ENCODE data around the gene FERMT3. TPM values are rescaled to one million over a fixed set of nuclear protein-coding genes. Genes with fewer than 3 reads are reported as not detected.
A peak's percentile ranks its signal among the peaks of the same experiment; 100 is the strongest.

FERMT3 gene
- total and polyA plus RNA-seq, 2 of the 13 experiments (the other 11 are each of a cell fraction or from before 2014, with no cell fraction given) = 0.29 TPM; not detected in 1

- TF ChIP-seq KDM5A (IDR thresholded peaks at IDR 0.05; ENCODE audit: borderline replicate concordance, low read length) = no peak
- no peak for TF ChIP-seq ZNF496 (CRISPR knock-in tag; IDR thresholded peaks at IDR 0.05; ENCODE audit: insufficient replicate concordance)
- TF ChIP-seq HOXA3 (CRISPR knock-in tag; IDR thresholded peaks at IDR 0.05) = peak; percentile 22; the same call in 1 of the 2 replicates
- no peak for TF ChIP-seq MLX (CRISPR knock-in tag; IDR thresholded peaks at IDR 0.05)
- 0 out of 2 replicates have a peak, but pooled peaks have one; percentile 29 for TF ChIP-seq ELF3 (CRISPR knock-in tag; IDR thresholded peaks at IDR 0.05)
- TF ChIP-seq ZNF260 (CRISPR knock-in tag; IDR thresholded peaks at IDR 0.05; ENCODE audit: borderline replicate concordance, low read depth) = no peak
- peak; percentile 27; the same call in 1 of the 2 replicates for TF ChIP-seq SIN3A (IDR thresholded peaks at IDR 0.05; ENCODE audit: borderline replicate concordance, low read depth, low read length)
- TF ChIP-seq CENPX (CRISPR knock-in tag; IDR thresholded peaks at IDR 0.05) = no peak
- TF ChIP-seq ZNF460 (CRISPR knock-in tag; IDR thresholded peaks at IDR 0.05; ENCODE audit: borderline replicate concordance) = no peak
- TF ChIP-seq SP140L (CRISPR knock-in tag; IDR thresholded peaks at IDR 0.05; ENCODE audit: borderline replicate concordance) = no peak
- no peak for TF ChIP-seq ONECUT2 (CRISPR knock-in tag; IDR thresholded peaks at IDR 0.05)
- TF ChIP-seq, protein P1, sequence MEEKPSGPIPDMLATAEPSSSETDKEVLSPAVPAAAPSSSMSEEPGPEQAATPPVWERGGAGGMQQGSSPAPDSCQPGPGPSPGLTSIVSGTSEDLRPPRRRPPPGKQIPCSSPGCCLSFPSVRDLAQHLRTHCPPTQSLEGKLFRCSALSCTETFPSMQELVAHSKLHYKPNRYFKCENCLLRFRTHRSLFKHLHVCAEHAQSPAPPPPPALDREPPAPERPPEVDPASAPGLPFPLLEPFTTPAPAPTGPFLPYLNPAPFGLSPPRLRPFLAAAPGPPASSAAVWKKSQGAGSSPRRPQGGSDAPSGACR (CRISPR knock-in tag; IDR thresholded peaks at IDR 0.05) = no peak
- no peak for TF ChIP-seq TBP (CRISPR knock-in tag; IDR thresholded peaks at IDR 0.05)
- TF ChIP-seq ZNF253 (CRISPR knock-in tag; IDR thresholded peaks at IDR 0.05; ENCODE audit: borderline replicate concordance) = 0 out of 2 replicates have a peak, but pooled peaks have one; percentile 32
- TF ChIP-seq ZNF367 (CRISPR knock-in tag; IDR thresholded peaks at IDR 0.05; ENCODE audit: borderline replicate concordance) = no peak
- TF ChIP-seq, protein P2, sequence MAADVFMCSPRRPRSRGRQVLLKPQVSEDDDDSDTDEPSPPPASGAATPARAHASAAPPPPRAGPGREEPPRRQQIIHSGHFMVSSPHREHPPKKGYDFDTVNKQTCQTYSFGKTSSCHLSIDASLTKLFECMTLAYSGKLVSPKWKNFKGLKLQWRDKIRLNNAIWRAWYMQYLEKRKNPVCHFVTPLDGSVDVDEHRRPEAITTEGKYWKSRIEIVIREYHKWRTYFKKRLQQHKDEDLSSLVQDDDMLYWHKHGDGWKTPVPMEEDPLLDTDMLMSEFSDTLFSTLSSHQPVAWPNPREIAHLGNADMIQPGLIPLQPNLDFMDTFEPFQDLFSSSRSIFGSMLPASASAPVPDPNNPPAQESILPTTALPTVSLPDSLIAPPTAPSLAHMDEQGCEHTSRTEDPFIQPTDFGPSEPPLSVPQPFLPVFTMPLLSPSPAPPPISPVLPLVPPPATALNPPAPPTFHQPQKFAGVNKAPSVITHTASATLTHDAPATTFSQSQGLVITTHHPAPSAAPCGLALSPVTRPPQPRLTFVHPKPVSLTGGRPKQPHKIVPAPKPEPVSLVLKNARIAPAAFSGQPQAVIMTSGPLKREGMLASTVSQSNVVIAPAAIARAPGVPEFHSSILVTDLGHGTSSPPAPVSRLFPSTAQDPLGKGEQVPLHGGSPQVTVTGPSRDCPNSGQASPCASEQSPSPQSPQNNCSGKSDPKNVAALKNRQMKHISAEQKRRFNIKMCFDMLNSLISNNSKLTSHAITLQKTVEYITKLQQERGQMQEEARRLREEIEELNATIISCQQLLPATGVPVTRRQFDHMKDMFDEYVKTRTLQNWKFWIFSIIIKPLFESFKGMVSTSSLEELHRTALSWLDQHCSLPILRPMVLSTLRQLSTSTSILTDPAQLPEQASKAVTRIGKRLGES (CRISPR knock-in tag; IDR thresholded peaks at IDR 0.05; ENCODE audit: borderline replicate concordance) = no peak
- peak; percentile 21; the same call in 1 of the 2 replicates for TF ChIP-seq ZNF501 (CRISPR knock-in tag; IDR thresholded peaks at IDR 0.05)
- TF ChIP-seq DBP (CRISPR knock-in tag; IDR thresholded peaks at IDR 0.05; ENCODE audit: not compliant biosample characterization) = no peak
- no peak for TF ChIP-seq ZNF17 (CRISPR knock-in tag; IDR thresholded peaks at IDR 0.05)
- no peak for TF ChIP-seq RBM22 (optimal IDR thresholded peaks at IDR 0.05; ENCODE audit: low read length)
- TF ChIP-seq ZNF687 (CRISPR knock-in tag; IDR thresholded peaks at IDR 0.05) = peak; percentile 92
Measured at GRCh38 chr11:64226507-64227051, 20.1 kb downstream of the FERMT3 start (continued).
